Neural progenitor cell (in vitro differentiated cells): ENCODE results near the gene CRYBB3. TPM values are rescaled to one million over a fixed set of nuclear protein-coding genes. Genes with fewer than 3 reads are reported as not detected.

ENCODE experiments used
- DNase-seq: peaks from one replicate; pipeline ENCODE4 v3.0.0-alpha.2; 2016; ENCODE audit warnings: low spot score
- H2AFZ ChIP-seq: fragments of 200-600 bp; sonication (generic); replicated peaks from 2 replicates; pipeline ENCODE4 v1.6.1; 2016; ENCODE audit warnings: antibody characterized with exemption
- H3F3A ChIP-seq: fragments of 200-600 bp; sonication (generic); 2 replicates; pipeline ENCODE4 v1.6.1; 2016; ENCODE audit warnings: antibody characterized with exemption, low read depth
- H3K27ac ChIP-seq: fragments of 200-600 bp; sonication (generic); 2 replicates; pipeline ENCODE4 v1.5.1; 2016; ENCODE audit warnings: mild to moderate bottlenecking
- H3K27me3 ChIP-seq: fragments of 200-600 bp; sonication (generic); 2 replicates; pipeline ENCODE4 v1.6.1; 2016; ENCODE audit warnings: mild to moderate bottlenecking, moderate library complexity
- H3K36me3 ChIP-seq: fragments of 200-600 bp; sonication (generic); 2 replicates; pipeline ENCODE4 v1.5.1; 2016
- H3K4me1 ChIP-seq: fragments of 200-600 bp; sonication (generic); 2 replicates; pipeline ENCODE4 v1.6.1; 2016; ENCODE audit warnings: mixed run types
- H3K4me2 ChIP-seq: fragments of 200-600 bp; sonication (generic); 2 replicates; pipeline ENCODE4 v1.6.1; 2016
- H3K4me3 ChIP-seq: fragments of 200-600 bp; sonication (generic); 2 replicates; pipeline ENCODE4 v1.5.1; 2016
- H3K79me2 ChIP-seq: fragments of 200-600 bp; sonication (generic); 2 replicates; pipeline ENCODE4 v1.6.1; 2016; ENCODE audit warnings: low read depth
- H3K9ac ChIP-seq: fragments of 200-600 bp; sonication (generic); 2 replicates; pipeline ENCODE4 v1.6.1; 2016
- H3K9me3 ChIP-seq: fragments of 200-600 bp; sonication (generic); 2 replicates; pipeline ENCODE4 v1.5.1; 2016; ENCODE audit warnings: low read depth
- H4K20me1 ChIP-seq: fragments of 200-600 bp; sonication (generic); 2 replicates; pipeline ENCODE4 v1.6.1; 2016; ENCODE audit warnings: low read depth
- H3K27ac Mint-ChIP-seq: 3 replicates; pipeline ENCODE4 v1.8.0; 2021; ENCODE audit warnings: mixed read lengths
- H3K27me3 Mint-ChIP-seq: 2 replicates; pipeline ENCODE4 v1.8.0; 2022; ENCODE audit warnings: low read depth, mild to moderate bottlenecking, inconsistent platforms, moderate library complexity, mixed read lengths; ENCODE audit not compliant: insufficient read depth
- H3K36me3 Mint-ChIP-seq: 3 replicates; pipeline ENCODE4 v1.8.0; 2021; ENCODE audit warnings: mixed read lengths
- H3K4me1 Mint-ChIP-seq: 3 replicates; pipeline ENCODE4 v1.8.0; 2021; ENCODE audit warnings: mixed read lengths
- H3K4me3 Mint-ChIP-seq: 3 replicates; pipeline ENCODE4 v1.8.0; 2021; ENCODE audit warnings: mild to moderate bottlenecking, moderate library complexity, mixed read lengths
- H3K9me3 Mint-ChIP-seq: 3 replicates; pipeline ENCODE4 v1.8.0; 2020; ENCODE audit warnings: mixed read lengths
- EZH2 ChIP-seq: fragments of 200-600 bp; sonication (generic); IDR thresholded peaks from 2 replicates; pipeline ENCODE4 v1.6.1; 2017; ENCODE audit warnings: antibody characterized with exemption, mild to moderate bottlenecking, moderate library complexity
- EZH2phosphoT487 ChIP-seq: fragments of 200-600 bp; sonication (generic); IDR thresholded peaks from 2 replicates; pipeline ENCODE4 v1.6.1; 2017; ENCODE audit warnings: antibody characterized with exemption
- total RNA-seq: library from RNA; depleted of rRNA; stranded (reverse); fragments of >200 nt; gene quantifications from 2 replicates; pipeline ENCODE4 v1.2.3, GENCODE V29; 2015; ENCODE audit warnings: low replicate concordance
- TF ChIP-seq, protein P1 (sequence below): fragments of 200-600 bp; sonication (generic); IDR thresholded peaks from 2 replicates; pipeline ENCODE4 v1.5.1; 2017; ENCODE audit warnings: antibody characterized with exemption, mild to moderate bottlenecking

The CRYBB3 gene
- total RNA-seq, 1 donor from 2014 or later = not detected

DNA sequence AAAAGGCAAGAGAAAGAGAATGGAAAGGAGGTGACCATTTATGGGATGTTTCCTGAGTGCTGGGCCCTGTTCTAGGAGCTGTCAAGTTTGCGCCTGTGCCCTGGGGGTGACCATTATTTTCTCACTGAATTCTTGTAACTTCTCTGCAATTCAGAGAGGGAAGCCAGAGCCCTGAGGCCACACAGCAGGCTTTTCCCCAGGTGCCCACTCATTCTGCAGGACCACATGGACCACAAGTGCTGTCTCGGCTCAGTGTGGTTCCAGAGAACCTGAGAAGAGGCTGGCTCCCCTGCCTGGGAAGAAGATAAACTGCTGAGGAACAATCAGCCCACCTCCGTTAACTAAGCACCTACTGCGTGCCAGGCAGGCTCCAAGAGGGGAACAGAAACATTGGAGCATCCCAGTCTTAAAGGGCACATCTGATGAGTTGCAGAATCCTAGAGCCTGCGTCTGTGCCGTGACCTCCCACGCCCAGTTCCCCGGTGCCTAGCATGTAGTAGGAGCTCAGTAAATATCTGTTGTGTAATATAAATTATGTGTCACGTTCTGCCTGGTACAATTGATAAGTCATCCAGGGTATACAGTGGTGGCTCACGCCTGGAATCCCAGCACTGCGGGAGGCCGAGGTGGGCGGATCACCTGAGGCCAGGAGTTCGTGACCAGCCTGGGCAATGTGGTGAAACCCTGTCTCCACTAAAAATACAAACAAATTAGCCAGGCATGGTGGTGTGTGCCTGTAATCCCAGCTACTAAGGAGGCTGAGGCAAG is 31.6 kb upstream of the CRYBB3 start:
- Histone ChIP-seq H3K4me3 (no peak overlapping the region), H3K27ac (no peak overlapping the region), H3F3A (no peaks in the 10 kb centered on the region), H3K9me3 (no peaks in the 10 kb centered on the region), H3K4me2 (no peak overlapping the region), H4K20me1 (peaks cover 38% of the 10 kb centered on the region), H3K27me3 (no peaks in the 10 kb centered on the region), H2AFZ (no peak overlapping the region), H3K9ac (no peak overlapping the region), H3K36me3 (no peaks in the 10 kb centered on the region), H3K4me1 (no peaks in the 10 kb centered on the region), H3K79me2 (no peaks in the 10 kb centered on the region)
- TF ChIP-seq EZH2phosphoT487 (no peak), EZH2 (no peak)
- TF ChIP-seq, protein P1, sequence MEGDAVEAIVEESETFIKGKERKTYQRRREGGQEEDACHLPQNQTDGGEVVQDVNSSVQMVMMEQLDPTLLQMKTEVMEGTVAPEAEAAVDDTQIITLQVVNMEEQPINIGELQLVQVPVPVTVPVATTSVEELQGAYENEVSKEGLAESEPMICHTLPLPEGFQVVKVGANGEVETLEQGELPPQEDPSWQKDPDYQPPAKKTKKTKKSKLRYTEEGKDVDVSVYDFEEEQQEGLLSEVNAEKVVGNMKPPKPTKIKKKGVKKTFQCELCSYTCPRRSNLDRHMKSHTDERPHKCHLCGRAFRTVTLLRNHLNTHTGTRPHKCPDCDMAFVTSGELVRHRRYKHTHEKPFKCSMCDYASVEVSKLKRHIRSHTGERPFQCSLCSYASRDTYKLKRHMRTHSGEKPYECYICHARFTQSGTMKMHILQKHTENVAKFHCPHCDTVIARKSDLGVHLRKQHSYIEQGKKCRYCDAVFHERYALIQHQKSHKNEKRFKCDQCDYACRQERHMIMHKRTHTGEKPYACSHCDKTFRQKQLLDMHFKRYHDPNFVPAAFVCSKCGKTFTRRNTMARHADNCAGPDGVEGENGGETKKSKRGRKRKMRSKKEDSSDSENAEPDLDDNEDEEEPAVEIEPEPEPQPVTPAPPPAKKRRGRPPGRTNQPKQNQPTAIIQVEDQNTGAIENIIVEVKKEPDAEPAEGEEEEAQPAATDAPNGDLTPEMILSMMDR = no peak
- Mint-ChIP-seq H3K4me3 (no peak overlapping the region), H3K27me3 (peaks cover 6% of the 10 kb centered on the region), H3K4me1 (peaks cover 2% of the 10 kb centered on the region), H3K9me3 (no peaks in the 10 kb centered on the region), H3K36me3 (peaks cover 4% of the 10 kb centered on the region), H3K27ac (no peak overlapping the region)
- no peak for DNase-seq

DNA sequence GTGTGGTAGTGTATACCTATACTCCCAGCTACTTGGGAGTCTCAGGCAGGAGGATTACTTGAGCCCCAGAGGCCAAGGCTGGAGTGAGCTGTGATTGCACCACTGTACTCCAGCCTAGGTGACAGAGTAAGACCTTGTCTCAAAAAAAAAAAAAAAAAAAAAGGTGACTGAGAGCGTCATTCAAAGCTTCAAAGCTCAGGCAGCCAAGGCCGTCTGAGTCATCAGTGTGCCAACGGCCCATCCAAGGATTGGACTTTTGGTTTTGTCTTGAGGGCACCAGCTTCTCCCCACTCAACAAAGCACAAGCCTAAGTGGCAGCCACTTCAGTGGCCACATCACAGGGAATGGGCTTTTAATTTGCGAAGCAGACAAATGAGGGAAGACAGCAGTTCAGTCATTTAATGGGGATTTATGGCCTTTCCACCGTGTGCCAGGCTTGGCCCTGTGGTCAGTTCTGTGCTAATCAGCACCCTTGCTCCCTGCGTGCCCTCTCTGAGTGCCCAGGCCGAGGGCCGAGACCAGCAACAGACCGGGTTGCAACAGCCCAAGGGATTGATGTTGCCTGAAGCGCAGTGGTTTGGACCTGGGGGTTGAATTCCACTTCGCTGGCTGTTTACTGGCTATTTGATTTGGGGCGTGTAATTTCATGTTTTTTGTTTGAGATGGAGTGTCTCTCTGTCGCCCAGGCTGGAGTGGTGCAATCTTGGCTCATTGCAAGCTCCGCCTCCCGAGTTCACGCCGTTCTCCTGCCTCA is 30.2 kb upstream of the CRYBB3 start:
- peaks cover 2% of the 10 kb centered on the region for H3K4me1 Mint-ChIP-seq
- H3K36me3 Mint-ChIP-seq = peaks cover 4% of the 10 kb centered on the region

DNA sequence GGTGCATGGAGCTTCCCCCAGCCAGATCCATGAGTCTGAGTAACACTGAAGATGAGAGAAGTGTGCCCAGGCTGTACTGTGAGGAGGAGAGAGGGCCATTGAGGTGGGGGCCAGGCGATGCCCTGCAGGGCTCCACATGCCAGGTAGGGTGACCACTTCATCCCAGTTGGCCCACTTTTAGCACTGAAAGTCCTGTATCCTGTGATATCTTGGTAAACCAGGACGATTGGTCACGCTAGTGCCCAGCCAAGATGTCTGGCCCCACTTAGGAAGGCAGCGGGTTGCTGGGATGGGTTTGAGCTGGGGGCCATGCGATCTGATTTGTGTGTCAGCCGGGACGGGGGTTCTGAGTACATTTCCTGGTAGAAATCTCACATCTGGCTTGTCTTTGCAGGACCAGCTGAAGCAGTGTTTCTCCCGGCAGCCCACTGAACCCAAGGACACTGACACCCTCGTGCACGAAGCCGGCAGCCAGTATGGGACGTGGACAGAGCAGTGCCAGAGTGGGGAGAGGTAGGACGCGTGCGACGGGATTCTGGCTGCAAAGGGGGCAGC is 29.2 kb upstream of the CRYBB3 start:
- H3K4me3 Mint-ChIP-seq = no peak overlapping the region
- H3K27me3 ChIP-seq = no peaks in the 10 kb centered on the region
- H3K36me3 Mint-ChIP-seq = peaks cover 4% of the 10 kb centered on the region

More for the DNA sequence above, 30.2 kb upstream of the CRYBB3 start:
- Mint-ChIP-seq H3K9me3 (no peaks in the 10 kb centered on the region), H3K27ac (no peak overlapping the region), H3K27me3 (peaks cover 6% of the 10 kb centered on the region), H3K4me3 (no peak overlapping the region)
- TF ChIP-seq EZH2phosphoT487 = no peak
- TF ChIP-seq EZH2 = no peak
- TF ChIP-seq, protein P1 = no peak
- Histone ChIP-seq H3K27ac (no peak overlapping the region), H2AFZ (no peak overlapping the region), H3K36me3 (no peaks in the 10 kb centered on the region), H3K4me3 (no peak overlapping the region), H3K9ac (no peak overlapping the region), H3K27me3 (no peaks in the 10 kb centered on the region), H4K20me1 (peaks cover 38% of the 10 kb centered on the region), H3K79me2 (no peaks in the 10 kb centered on the region), H3K9me3 (no peaks in the 10 kb centered on the region), H3K4me2 (no peak overlapping the region), H3K4me1 (no peaks in the 10 kb centered on the region), H3F3A (no peaks in the 10 kb centered on the region)
- no peak for DNase-seq

More for the DNA sequence above, 29.2 kb upstream of the CRYBB3 start:
- TF ChIP-seq EZH2phosphoT487 (no peak), EZH2 (no peak)
- TF ChIP-seq, protein P1 = no peak
- no peaks in the 10 kb centered on the region for H3K79me2 ChIP-seq
- no peak overlapping the region for H3K27ac Mint-ChIP-seq
- H3K36me3 ChIP-seq = no peaks in the 10 kb centered on the region
- no peak overlapping the region for H3K4me2 ChIP-seq
- H3K9me3 ChIP-seq = no peaks in the 10 kb centered on the region
- no peaks in the 10 kb centered on the region for H3K9me3 Mint-ChIP-seq
- no peak for DNase-seq
- peaks cover 2% of the 10 kb centered on the region for H3K4me1 Mint-ChIP-seq
- H3K4me3 ChIP-seq = no peak overlapping the region
- H2AFZ ChIP-seq = no peak overlapping the region
- H3K27ac ChIP-seq = no peak overlapping the region
- no peak overlapping the region for H3K9ac ChIP-seq
- no peaks in the 10 kb centered on the region for H3F3A ChIP-seq
- peaks cover 6% of the 10 kb centered on the region for H3K27me3 Mint-ChIP-seq
- peaks cover 32% of the 10 kb centered on the region for H4K20me1 ChIP-seq
- no peaks in the 10 kb centered on the region for H3K4me1 ChIP-seq
